Effector CD8-positive, alpha-beta T cell (primary cell): Measurements from ENCODE around the gene MAMDC2.

Source experiments
- DNase-seq: peaks from one replicate; lab custom pipeline; 2025; lab: John Stamatoyannopoulos, UW
- total RNA-seq, 4 experiments: gene quantifications; one replicate each; lab custom pipeline; 2026; lab: John Stamatoyannopoulos, UW

MAMDC2 gene
- 0 to 0.12 (median 0) reads per million in 4 experiments for total RNA-seq

DNA sequence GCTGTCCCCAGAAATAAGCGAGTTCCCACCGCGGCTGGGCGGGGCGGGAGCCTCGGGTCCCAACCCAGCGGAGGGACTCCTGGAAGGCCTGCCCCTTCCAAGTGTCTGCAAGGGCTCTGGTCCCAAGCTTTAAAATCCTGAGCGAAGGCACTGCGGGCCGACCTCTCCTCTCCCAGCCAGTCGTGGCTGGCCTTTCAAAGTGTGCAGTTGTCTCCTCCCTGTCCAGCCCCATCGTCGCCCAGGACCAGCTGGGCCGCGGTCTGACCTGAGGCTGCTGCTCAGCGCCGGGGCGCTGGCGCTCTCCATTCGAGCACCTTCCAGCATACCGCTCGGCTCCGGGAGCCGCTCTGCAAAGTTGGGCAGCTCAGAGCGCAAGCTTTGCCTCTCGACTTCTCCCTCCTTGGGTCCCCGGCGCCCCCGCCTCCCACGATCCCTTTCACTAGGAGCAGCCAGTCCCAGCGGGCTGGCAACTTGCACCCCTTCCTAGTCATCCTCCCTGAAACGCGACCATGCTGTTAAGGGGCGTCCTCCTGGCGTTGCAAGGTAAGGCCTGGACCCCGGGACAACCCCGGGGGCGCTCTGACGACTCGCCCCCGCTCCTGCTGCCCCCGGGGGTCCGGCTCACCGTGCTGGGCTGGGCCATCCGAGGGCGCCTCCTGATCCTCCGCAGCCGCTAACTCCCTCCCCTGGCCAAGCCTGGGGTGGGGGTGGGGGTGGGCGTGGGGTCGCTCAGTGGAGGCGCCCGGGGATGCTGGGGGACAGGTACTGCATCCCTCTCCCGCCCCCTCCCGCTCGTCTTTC, at the start of gene MAMDC2:
Gene MAMDC2, plus strand, starts transcription at position 160 of the 801 bp plus-strand sequence. Its CDS starts 350 bp downstream, at position 510.
- DNase-seq = no peak

DNA sequence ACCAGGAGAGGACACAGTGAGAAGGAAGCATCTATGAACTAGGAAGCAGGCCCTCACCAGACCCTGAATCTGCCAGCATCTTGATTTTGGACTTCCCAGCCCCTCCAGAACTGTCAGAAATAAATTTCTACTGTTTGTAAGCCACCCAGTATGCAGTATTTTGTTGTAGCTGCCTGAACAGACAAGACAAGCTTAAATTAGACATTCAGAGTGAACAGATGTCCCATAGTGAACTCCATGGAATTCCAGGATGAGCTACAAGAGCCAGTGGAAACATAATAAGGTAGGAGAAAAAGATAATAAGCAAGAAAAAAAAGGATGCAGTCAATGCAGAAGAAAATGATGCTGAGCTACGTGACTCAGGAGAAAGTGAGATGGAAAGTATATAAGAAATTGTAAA, 47.8 kb upstream of the MAMDC2 start:
- no peak for DNase-seq

DNA sequence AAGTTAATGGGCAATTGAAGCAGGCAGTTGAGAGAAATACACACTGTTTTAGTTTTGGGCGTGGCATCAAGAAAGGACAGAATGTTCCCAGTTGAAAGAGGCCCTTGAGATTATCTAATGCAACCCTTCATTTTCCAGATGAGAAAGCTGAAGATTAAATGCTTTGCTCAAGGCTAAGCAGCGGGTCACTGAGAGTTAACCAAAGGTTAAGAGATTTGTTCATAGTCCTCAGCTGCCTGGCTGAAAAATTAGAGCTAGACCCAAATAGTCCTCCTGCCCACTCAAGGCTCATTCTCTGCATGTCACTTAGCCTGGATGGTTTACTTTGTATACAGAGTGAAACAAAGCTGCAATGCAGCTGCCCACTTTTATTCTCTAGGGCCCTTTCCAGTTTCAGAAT, 46.7 kb upstream of the MAMDC2 start:
- no peak for DNase-seq

DNA sequence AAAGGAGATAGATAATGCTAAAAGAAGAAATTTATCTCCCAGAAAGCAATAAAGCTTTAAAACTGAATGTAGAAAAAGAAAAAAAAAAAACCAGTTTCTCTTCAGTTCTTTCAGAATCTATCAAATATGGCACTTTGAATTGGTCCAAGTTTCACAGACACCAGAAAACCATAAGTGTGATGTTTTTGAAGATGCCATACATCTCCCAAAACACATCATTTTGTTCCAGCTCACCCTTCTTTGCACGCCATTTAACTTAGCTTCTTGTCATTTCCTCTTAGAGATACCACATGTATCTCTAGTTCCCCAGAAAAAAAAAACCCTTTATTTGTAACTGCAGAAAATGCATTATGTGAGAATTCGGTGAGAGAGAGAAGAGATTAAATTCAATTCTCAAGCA, 46.1 kb upstream of the MAMDC2 start:
- DNase-seq = no peak

DNA sequence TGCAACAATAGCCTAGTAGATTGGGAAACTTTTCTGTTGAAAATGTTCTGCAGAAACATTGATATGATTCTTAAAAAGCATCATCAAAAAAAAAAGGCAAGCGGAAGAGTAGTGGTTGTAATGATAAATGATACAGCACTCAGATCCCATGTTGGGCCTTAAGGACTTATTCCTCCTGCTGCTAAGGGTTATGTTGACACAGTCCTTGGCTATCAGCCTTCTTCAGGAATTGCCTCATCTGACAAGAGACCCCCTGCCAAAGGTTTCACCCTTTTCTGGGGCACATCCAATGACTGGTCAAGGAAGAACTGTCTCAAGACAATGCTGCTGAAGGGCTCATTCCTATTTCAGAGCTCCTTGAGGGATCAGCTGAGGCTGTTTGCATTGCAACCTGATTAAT, 44.3 kb upstream of the MAMDC2 start:
- no peak for DNase-seq

GRCh38 chr9:70000469-70000868, 43.2 kb upstream of the MAMDC2 start:
- DNase-seq = no peak

DNA sequence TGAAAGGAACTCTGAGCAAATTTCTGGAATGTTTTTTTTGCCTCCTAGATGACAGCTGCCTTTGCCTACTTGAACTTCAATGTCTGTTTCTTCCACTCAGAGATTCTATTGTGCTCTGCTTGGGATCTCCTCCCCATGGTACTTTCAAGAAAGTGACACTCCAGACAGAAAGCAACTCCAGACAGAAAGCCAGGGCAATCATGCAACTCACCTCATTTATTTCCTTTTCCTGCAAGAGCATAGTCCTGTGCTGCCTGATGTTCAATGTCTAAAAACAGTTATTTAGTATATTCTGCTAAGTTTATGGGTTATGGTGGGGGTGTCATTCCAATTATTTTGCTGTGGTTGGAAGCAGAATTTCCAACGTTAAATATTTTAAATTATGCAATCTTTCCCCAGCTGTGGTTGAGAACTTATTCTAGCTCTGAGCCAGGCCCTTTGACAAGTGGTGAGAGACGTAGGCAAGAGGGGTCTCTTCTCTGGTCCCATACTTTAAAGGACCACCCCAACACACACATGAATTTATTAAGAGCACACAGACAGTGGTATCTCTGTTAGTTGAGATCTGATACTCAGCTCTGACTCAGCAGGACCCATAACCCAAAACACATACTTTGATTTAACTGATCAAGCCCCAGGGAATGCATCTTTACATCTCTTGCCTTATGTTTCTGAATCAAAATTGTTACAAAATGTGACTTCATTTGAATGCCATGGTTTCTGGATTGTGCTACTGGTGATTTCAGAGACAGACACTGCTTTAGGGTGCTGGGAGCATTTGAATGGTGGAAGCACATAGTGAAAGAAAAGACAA, 39.5 kb upstream of the MAMDC2 start:
- DNase-seq = no peak

DNA sequence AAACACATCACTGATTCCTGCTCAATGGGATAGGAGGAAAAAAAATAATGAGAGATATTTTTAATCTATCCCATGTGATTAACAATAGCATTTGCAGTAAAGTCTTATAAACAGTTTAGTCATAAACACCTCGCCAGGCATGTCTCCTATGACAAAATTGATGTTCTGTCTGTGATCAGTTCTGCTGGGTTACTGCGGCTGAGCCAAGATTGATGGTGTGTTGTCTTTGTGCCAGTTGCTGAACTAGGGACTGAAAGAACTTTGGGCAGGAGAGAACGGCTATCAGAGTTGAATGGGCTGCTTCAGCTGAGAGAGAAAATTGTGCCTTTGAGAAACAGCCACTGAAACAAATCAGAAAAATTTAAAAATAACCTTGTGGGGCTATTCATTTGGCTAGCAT, 37.3 kb upstream of the MAMDC2 start:
- no peak for DNase-seq

DNA sequence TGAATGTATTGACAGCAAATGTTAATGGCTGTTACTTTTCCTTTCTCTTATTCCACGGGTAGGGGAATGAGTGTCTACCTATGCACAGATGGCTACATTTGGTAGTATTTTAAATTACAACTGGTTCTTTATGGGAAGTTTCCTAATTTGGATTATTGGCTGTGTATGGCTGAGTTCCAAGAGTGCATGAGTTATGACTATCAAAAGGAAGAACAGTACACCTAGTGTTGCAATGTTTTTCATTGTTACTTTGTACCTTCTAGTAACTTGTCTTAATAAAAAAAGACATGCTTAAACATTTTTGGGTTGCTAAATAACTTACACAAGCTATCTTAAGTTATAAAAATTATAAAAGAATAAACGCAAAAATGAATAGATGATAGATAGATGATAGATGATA, 35.8 kb upstream of the MAMDC2 start:
- no peak for DNase-seq

- no peak for DNase-seq
These were observed 33.6 kb upstream of the MAMDC2 start for GRCh38 chr9:70010015-70010414.

GRCh38 chr9:70011366-70011765, 32.3 kb upstream of the MAMDC2 start:
- DNase-seq = no peak

GRCh38 chr9:70012569-70012968, 31.1 kb upstream of the MAMDC2 start:
- no peak for DNase-seq

- DNase-seq = no peak
These were observed 30.0 kb upstream of the MAMDC2 start for GRCh38 chr9:70013598-70014196.

DNA sequence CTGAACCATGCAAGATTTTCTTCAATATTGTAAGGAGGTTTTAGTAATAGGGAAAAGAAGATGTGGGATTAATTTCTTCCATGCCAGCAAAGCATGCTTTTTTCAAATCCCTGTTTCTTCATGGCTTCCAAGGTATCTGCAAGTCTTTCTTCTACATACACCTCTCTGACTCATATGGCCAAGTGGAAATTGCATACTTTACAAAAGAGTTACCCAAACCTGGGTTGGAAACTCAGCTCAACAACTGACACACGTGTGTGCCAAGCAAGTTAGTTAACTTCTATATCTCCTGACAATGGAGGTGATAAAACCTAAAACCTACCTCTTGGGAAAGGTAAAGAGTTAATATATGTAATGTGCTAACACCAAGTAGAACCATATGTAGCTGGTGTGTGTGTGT, 28.5 kb upstream of the MAMDC2 start:
- DNase-seq = no peak

DNA sequence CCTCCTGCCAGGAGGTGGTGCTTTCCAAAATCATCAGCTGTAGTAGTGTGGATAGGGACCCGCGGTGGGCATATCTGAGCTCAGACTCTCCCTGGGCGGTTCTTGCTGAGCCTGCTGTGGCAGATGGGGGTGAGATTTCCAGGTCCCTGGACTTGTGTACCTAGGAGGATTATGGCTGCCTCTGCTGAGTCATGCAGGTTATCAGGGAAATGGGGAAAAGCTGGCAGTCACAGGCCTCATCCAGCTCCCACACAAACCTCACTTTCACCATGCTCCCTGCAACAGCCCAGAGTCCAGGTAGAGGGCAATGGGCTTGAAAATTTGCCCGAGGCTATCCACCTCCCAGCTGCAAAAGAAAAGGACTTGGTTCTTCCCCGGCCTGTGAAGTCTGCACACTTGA, 23.4 kb upstream of the MAMDC2 start:
- DNase-seq = no peak

DNA sequence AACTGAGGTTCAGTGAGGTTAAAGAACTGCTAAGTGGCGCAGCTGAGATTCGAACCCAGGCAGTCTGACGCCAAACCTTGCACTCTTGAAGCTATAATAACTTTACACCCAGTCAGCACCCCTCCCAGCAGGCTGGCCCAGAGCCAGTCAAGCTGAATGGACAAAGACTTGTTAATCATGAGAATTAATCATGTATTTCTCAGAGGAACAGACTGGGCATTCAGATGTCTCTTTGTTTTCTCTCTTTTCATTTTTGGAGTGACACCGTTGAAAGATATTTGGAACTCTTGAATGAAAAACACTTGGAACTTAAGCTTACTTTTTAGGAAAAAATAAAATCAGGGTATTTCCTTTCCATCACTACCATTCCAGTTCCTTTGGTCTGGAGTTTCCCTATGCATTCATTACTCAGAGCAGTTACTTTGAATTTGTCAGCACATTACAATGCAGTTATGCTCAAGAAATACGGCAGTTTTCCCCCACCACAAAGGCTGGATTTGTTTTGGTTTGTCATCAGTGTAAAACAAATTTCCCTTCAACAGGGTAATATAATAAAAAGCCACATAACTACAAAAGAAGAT, 22.6 kb upstream of the MAMDC2 start:
- no peak for DNase-seq

DNA sequence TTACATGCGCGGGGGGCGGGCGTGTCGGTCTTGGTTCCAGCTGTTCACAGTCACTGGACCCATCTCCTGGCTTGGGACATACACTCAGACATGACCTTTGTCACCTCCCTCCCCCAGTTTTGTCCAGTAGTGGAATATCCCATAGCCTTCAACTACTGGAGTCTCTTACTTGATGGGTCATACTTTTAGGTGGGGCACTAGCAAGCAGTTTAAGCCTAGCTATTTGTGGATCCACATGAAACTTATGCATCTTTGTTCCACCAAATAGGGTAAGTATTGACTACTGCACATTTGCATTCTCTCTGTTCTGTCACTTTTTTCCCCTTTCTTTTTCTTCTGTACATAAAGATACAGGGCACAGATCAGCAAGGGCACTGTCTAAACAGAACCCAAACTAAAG, 15.4 kb upstream of the MAMDC2 start:
- no peak for DNase-seq

GRCh38 chr9:70030156-70030555, 13.5 kb upstream of the MAMDC2 start:
- no peak for DNase-seq

DNA sequence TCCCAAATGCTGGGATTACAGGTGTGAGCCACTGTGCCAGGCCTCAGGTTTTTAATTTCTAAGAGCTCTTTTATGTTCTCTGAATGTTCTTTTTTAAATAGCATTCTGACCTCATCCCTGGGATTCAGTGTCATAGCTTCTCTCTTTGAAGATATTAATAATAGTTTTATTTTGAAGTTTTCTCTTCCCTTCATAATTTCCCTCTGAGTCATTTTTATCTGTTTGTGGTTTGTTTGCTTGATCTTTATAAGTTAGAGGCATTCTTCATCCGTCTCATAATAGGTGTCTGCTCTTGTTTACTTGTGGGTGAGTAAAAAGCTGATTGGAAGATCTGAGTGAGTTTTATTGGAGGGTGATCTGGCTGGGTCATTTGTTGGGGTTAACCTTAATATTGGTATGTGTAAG, 12.5 kb upstream of the MAMDC2 start:
- DNase-seq = no peak

- DNase-seq = no peak
These were observed 9.4 kb upstream of the MAMDC2 start for GRCh38 chr9:70034271-70034711.

DNA sequence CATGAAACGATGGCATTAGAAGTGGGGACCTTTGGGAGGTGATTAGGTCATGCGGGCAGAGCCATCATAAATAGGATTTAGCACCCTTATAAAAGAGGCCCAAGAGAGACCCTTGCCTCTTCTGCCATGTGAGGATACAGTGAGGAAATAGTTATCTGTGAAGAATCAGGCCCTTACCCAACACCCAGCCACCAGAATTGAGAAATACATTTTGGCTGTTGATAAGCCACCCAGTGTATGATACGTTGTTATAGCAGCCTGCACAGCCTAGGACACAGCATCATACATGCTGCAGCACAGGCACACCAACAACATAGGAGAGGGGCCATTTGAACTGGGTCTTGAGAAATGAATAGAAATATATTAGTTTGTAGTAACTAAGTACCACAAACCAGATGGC, 8.0 kb upstream of the MAMDC2 start:
- no peak for DNase-seq

- no peak for DNase-seq
These were observed 7.0 kb upstream of the MAMDC2 start for GRCh38 chr9:70036641-70037040.
